AML-193 (cell line): ENCODE data around the gene AGBL4.
"Not testable (repeated sequence)": the region's sequence is repeated elsewhere in the genome, so short reads cannot be mapped to it uniquely, and the experiment has no call there.

Experiments
- DNase-seq, 2 experiments: peaks; one replicate each; lab custom pipeline; 2025; lab: John Stamatoyannopoulos, UW

Gene AGBL4

DNA sequence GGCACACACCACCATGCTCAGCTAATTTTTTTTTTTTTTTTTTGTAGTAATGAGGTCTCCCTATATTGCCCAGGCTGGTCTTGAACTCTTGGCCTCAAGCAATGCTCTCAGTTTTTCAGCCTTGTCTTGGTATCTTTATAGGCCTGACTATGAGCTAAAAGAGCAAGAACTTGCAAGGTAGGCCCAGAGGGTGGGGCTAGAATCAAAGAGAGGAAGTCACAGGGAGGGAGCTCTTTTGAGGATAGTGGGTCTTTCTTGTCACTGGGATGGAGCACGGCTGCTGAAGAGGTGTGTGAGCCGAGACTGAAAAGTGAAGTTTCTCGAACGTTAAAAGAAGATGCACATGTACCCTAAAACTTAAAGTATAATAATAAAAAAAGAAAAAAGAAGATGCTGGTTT is 987.1 kb downstream of the AGBL4 start:
- no peak for DNase-seq

DNA sequence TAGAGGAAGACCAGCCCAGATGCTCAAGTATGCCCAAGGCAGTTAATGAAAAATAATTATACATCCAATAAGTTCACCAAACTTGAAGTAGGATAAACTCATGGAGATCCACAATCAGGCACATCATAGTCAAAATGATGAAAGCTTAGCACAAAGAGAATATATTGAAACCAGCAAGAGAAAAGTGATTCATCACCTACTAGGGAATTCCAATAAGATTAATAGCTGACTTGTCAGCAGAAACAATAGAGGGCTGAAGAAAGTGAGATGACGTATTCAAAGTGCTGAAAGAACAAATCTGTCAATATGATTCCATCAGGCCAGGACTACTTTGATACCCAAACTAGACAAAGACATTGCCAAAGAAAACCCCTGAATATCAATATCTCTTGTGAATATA is 995.4 kb downstream of the AGBL4 start:
- DNase-seq = no peak

- DNase-seq = no peak
These were observed 997.4 kb downstream of the AGBL4 start for GRCh38 chr1:49026230-49026811.

DNA sequence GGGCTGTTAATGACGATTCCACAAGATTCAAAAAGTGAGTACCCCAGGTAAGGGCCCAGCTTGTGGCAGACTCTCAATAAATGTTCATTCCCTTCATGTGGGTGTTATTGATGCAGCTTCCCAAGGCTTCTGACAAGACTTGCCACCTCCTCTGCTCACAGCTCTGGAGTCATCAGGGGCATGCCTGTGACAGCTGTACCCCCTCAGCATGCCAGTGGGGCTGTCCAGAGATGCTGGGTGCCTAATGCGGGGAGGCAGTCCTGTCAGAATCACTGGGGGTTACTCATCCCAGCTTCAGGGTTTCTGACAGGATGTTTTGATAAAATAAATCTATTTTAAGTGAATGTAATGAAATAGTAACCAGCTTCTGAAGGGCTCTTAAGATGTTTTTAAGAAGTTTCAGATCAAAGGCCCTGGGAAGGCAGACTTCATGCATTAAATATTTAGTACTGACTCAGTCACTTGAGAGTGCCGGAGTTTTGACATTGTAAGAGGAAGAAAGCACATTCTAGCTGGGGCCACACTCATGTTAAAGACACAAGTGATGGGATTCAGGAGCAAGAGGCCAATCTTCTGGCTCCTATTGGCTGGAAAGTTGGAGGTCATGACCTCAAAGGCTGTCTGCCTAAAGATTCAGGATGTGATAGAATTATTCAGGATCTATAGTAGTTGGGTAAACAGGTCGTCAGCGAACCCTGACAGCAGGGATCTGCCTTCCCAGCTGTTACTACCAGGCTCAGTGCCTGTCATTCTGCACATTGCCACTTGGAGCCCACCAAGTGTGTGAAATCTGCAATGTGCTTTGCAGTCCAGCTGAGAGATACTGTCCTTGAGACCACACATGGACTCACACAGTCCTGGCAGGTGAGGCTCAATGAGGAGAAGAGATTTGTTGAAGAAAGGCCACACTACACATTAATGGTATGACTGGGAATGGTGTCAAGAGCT is 1007.5 kb downstream of the AGBL4 start:
- no peak for DNase-seq

- DNase-seq = no peak
These were observed 1010.7 kb downstream of the AGBL4 start for GRCh38 chr1:49013079-49013478.

GRCh38 chr1:49002981-49003380 is 1020.8 kb downstream of the AGBL4 start:
- not testable (repeated sequence) for DNase-seq

DNA sequence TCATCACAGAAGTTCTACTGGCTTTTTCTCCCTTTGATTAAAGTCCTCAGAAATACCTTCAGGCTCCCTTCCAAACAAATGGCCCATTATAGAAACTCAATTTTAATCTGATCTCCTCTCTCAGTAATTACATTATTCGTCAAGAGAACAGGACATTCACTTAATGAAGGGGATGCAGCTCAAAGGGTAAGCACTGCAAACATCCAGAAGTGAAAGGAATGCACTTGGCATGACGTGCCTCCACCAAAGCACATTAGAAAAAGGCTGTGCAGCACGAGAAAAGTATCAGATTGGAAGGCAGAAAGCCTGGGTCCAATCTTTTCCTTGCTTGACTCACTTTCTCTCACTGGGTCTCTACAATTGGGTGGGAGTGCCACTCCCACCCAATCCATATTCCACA is 1024.4 kb downstream of the AGBL4 start:
- DNase-seq = no peak

- DNase-seq = no peak
These were observed 1027.4 kb downstream of the AGBL4 start for GRCh38 chr1:48996311-48996710.

GRCh38 chr1:48988633-48989197 is 1035.0 kb downstream of the AGBL4 start:
- DNase-seq = no peak

- DNase-seq = no peak
These were observed 1043.8 kb downstream of the AGBL4 start for GRCh38 chr1:48979940-48980339.

DNA sequence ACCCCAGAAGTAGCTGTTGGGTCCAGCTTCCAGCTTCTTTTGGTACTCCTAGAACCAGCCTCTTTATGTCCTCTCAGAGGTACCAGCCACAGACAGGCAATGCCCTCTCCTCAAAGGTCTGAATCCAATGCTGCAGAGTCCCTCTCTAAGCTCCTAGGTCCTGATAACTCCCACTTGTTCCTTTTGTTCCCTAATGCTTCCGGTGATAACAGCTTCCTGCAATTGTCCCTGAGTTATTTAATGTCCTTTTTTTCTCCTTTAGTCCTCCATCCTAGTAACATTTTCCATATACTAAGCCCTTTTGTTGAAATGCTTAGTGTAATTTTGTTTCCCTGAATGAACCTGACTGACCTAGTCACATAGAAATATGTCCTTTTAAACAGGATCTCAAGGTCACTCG is 1045.3 kb downstream of the AGBL4 start:
- DNase-seq = no peak

DNA sequence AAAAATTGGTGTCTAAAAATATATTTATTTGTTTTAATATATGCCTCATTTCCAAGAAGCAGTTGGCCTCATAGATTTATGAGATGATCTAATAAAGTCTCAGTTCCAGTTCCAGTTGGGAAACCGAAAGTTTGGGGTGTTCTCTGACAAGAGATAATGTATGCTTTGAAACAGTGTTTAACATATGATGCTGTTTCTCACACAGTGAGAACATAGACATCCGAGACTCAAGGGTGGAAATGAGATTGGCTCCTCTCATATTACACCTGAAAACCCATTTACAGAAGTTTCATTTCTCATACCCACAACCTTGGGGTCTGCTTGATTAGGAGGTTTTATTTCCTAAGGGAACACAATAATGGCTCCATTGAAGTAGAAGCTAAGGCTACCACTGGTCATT is 1046.5 kb downstream of the AGBL4 start:
- no peak for DNase-seq

DNA sequence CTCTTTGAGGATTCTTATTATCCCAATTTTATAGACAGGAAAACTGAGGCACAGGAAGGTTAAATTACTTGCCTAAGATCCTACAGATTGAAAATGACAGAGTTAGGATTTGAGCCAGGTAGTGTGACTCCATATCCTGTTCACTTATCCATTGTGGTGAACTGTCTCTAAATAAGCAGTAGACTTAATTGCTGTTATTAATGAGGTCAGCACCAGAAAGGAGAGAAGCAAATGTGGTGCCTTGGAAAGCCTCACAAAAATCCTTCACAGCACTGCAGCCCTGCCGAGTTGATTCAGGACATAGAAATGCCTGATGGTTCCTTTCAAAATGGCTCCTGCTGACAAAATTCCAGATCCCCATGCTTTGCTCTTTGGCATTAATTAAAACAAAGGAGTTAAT is 1053.8 kb downstream of the AGBL4 start:
- DNase-seq = no peak

DNA sequence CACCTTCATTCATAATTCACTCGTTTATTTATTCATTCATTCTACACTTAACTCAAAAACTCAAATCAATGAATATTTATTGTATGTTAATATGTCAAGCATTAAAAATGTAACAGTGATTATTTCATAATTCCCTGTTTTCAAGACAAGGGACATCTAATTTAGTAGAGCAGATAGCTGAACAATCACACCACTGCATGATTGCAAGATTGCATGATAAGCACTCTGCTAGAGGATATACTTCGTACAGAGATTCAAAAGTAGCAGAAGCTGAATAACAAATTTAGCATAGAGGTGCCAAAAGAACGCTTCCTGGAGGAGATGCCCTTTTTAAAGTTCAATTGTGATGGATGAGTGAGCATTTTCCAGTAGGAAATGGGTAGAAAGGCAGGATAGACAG is 1056.4 kb downstream of the AGBL4 start:
- no peak for DNase-seq

DNA sequence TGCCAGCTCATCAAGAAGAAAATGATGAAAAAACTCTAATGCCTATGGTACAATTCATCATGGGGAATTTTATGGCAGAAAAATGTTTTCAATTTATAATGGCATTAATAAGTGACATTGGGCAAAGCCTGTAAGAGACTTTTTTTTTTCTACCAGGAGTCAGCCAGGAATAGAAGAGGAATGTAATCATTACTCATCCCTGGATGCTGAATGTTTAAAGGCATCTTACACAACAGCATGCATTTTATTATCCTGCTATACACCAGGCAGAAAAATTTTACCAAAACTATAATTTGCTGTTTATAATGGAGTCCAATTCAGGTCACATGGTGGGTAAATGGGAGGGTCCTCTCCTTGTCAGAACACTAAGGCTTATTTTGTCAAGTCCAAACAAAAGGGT is 1057.2 kb downstream of the AGBL4 start:
- DNase-seq = no peak

DNA sequence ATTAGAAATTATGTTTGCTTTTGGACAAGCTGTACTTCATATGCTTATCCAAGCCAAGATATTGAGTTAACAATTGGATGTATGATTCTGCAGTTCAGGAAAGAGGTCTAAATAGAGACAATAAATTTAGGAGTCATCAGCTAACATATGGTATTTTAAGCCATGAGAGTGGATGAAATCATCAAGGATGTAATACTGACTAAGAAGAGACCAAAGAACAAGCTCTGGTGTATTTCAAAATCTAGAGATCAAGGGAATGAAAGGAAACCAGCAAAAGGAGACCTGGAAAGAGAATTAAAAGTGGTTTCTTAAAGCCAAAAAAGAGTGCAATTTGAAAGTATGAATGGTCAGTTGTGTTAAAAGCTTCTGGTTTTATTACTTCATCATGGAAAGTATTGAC is 1063.4 kb downstream of the AGBL4 start:
- DNase-seq = no peak

DNA sequence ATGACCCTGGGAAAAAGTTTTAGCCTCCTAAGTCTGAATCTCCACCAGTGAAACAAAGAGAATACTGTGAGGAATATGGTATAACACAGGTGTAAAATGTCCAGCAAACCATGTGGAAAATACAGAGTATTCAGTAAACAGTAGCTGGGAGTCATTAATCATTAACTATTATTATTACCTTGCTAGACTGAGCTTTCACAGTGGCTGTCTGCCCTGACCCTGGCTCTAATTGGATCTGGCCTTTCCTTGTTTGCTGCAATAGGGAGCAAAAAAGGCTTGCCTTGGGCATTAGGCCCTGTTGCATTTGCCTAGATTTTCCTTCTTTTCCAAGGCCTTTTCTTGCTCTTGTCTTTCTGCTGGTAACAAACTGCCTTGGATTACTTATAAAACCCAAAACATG is 1068.0 kb downstream of the AGBL4 start:
- DNase-seq = no peak

DNA sequence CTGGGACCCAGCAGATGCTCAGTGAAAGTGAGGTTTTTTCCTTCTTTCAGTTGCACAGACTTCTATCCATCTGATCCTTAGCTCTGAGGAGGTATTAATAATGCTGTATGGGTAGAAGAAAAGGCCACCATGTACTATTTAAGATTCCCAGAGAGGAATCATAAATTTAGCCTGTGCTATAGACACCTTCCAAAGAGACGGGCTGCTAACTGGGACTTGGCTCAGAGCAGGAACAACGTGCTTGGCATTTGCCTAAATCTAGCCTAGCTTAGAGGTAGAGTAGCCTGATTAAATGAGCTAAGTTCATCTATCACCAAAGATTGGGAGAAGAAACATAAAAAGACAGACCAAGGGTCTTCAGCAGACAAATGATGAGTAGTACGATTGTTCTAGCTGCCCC is 1070.1 kb downstream of the AGBL4 start:
- DNase-seq = no peak

DNA sequence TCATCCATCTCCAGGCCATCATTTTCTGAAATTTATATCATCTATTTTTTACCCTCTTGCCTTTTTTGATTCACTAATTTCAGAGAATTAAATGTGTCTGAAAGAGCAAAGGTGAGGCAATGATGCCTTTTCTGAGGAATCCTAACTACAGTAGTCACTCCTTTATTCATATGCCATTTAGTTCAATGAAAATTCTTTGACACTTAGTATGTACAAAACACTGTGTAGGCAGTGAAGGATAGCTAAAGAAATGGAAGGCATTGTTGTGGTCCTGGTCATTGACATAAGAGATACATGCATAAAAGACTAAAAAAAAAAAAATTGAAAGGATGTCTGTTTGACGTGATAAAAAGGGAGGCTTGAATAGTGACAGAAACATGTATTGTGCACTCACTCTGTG is 1075.2 kb downstream of the AGBL4 start:
- no peak for DNase-seq

DNA sequence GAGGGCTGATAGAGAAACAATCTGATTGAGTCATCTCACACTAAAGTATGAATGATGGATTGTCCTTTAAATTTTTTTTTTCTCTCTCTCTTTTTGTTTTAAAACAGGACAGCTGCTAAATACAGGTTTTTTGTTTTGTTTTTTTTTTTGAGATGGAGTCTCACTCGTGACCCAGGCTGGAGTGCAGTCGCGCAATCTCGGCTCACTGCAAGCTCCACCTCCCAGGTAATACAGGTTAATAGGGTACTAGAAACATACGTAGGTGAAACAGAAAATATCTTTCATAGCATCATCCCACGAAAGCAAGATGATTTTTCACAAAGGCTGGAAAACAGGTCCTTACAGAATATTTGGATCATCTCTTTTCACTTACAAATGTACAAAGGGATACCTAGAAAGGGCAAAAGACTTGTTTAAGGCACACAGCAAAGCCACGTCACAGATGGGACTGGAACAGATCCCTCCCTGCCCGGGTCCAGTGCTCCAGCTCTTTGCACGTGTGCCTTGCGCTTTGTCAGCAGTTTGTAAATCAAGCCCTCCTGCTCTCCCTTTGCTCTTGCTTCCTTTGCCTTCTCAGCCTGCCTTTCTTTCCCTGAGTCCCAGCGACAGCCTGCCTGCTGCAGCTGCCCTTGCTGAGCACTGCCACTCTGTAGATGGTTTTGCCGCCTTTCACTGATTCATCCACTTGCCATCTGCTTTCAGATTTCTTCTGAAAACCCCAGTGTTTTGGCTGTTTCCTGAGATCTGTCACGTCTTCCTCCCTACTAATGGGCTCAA is 1075.8 kb downstream of the AGBL4 start:
- no peak for DNase-seq

GRCh38 chr1:48946070-48946469 is 1077.7 kb downstream of the AGBL4 start:
- DNase-seq = no peak

- no peak for DNase-seq
These were observed 1078.9 kb downstream of the AGBL4 start for GRCh38 chr1:48944811-48945210.

GRCh38 chr1:48943826-48944225 is 1079.9 kb downstream of the AGBL4 start:
- no peak for DNase-seq
